ENCODE results near the gene KIRREL3.

GRCh38 chr11:126462422-126462821, 538.1 kb downstream of the KIRREL3 start:
- no peak for TF ChIP-seq POLR2AphosphoS5 (IDR thresholded peaks at IDR 0.05)
- TF ChIP-seq, protein P1, sequence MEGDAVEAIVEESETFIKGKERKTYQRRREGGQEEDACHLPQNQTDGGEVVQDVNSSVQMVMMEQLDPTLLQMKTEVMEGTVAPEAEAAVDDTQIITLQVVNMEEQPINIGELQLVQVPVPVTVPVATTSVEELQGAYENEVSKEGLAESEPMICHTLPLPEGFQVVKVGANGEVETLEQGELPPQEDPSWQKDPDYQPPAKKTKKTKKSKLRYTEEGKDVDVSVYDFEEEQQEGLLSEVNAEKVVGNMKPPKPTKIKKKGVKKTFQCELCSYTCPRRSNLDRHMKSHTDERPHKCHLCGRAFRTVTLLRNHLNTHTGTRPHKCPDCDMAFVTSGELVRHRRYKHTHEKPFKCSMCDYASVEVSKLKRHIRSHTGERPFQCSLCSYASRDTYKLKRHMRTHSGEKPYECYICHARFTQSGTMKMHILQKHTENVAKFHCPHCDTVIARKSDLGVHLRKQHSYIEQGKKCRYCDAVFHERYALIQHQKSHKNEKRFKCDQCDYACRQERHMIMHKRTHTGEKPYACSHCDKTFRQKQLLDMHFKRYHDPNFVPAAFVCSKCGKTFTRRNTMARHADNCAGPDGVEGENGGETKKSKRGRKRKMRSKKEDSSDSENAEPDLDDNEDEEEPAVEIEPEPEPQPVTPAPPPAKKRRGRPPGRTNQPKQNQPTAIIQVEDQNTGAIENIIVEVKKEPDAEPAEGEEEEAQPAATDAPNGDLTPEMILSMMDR (IDR thresholded peaks at IDR 0.05), result no peak

All from prostate gland (tissue), 2 donors.